ENCODE data around the gene NEUROD2.

Gene NEUROD2

GRCh38 chr17:39640591-39641031 lies 32.9 kb upstream of the NEUROD2 start:
- Mint-ChIP-seq H3K27me3 (no peaks in the 10 kb centered on the region), H3K36me3 (peaks cover 14% of the 10 kb centered on the region), H3K9me3 (no peaks in the 10 kb centered on the region), H3K4me3 (no peak overlapping the region), H3K4me1 (peaks cover 62% of the 10 kb centered on the region), H3K27ac (no peak overlapping the region)
- CTCF ChIA-PET = interaction anchor here (1.5 to 18.2 kb wide), 3 partner anchors 10 to 18 kb away, joined by 5 to 200 read pairs (median 21); no protein-coding TSS in a partner anchor
- DNase-seq = no peak

DNA sequence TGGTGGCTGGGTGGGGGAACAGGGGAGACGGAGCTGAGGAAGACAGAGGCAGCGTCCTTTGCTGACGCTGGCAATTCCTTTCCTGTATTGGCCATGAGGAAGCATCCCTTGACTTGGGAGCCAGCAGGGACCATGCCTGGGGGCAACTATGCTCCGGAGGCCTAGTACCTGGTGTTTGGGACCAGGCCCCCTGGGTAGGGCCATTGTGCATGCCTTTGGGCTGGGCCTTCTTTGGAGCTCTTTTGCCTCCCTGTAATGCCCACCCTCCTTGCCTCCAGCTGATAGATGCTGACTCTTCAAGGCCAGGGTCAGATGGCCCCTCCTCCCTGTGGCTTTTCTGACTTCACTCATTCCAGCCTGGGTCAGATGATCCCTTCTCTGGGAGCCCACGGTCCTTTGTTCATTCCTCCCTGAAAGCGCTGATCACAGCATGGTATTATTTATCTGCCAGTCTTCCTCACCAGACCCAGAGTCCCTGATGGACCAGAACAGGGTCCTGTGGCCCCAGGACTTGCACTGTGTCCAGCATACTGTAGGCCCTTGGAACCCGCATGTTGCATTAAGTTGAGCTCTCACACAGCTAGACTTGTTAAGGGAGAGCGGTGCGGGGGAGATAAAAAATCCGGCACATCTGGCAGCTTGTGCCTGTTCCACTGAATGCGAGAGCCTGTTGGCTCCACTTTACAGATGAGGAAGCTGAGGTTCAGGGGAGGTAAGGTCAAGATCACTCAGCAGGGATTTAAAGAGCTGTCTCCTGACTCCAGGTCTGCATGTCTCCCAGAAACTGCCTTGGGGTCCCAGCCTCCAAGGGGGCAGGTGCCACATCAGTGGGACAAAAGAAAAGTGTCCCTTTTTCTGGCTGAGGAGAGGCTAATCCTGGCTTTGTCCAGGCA lies 32.1 kb upstream of the NEUROD2 start:
- H3K27ac Mint-ChIP-seq = no peak overlapping the region
- no peaks in the 10 kb centered on the region for H3K27me3 Mint-ChIP-seq
- no peak overlapping the region for H3K4me3 Mint-ChIP-seq
- H3K36me3 Mint-ChIP-seq = peaks cover 13% of the 10 kb centered on the region
- H3K4me1 Mint-ChIP-seq = peaks cover 64% of the 10 kb centered on the region
- no peaks in the 10 kb centered on the region for H3K9me3 Mint-ChIP-seq
- no peak for DNase-seq
- CTCF ChIA-PET = interaction anchor here (1.5 to 18.2 kb wide), 3 partner anchors 9 to 18 kb away, joined by 5 to 200 read pairs (median 21); no protein-coding TSS in a partner anchor

GRCh38 chr17:39639043-39639442 lies 31.3 kb upstream of the NEUROD2 start:
- DNase-seq = no peak
- Mint-ChIP-seq H3K36me3 (peaks cover 13% of the 10 kb centered on the region), H3K27me3 (peaks cover 4% of the 10 kb centered on the region), H3K27ac (no peak overlapping the region), H3K4me1 (peaks cover 64% of the 10 kb centered on the region), H3K9me3 (no peaks in the 10 kb centered on the region), H3K4me3 (peak overlapping the region; percentile 22)
- CTCF ChIA-PET = interaction anchor here (1.5 to 18.2 kb wide), 3 partner anchors 8 to 17 kb away, joined by 5 to 200 read pairs (median 21); no protein-coding TSS in a partner anchor

GRCh38 chr17:39638317-39638716 lies 30.6 kb upstream of the NEUROD2 start:
- DNase-seq = no peak
- CTCF ChIA-PET = interaction anchor here (1.2 to 18.2 kb wide), 3 partner anchors 16 to 37 kb away, joined by 3 to 200 read pairs (median 7); no protein-coding TSS in a partner anchor
- Mint-ChIP-seq H3K27ac (no peak overlapping the region), H3K4me1 (peaks cover 61% of the 10 kb centered on the region), H3K27me3 (peaks cover 9% of the 10 kb centered on the region), H3K36me3 (peaks cover 13% of the 10 kb centered on the region), H3K9me3 (no peaks in the 10 kb centered on the region), H3K4me3 (peak overlapping the region; percentile 83)

GRCh38 chr17:39636927-39637736 lies 29.4 kb upstream of the NEUROD2 start, which contains the start of gene STARD3:
TSS of gene STARD3 (plus strand) at chr17:39637144. CDS start at chr17:39653532, 16,388 bp downstream.
- CTCF ChIA-PET = interaction anchor here (0.7 to 18.2 kb wide), 6 partner anchors 15 to 71 kb away, joined by 3 to 200 read pairs (median 3); no protein-coding TSS in a partner anchor
- peaks cover 20% of the 10 kb centered on the region for H3K27me3 Mint-ChIP-seq
- H3K4me3 Mint-ChIP-seq = peak within 1 kb of the TSS; percentile 83
- H3K27ac Mint-ChIP-seq = peak within 1 kb of the TSS; percentile 77
- H3K4me1 Mint-ChIP-seq = peaks cover 52% of the 10 kb centered on the region
- H3K36me3 Mint-ChIP-seq = peaks cover 9% of the 10 kb centered on the region
- H3K9me3 Mint-ChIP-seq = no peaks in the 10 kb centered on the region
- DNase-seq = peak; percentile 96

DNA sequence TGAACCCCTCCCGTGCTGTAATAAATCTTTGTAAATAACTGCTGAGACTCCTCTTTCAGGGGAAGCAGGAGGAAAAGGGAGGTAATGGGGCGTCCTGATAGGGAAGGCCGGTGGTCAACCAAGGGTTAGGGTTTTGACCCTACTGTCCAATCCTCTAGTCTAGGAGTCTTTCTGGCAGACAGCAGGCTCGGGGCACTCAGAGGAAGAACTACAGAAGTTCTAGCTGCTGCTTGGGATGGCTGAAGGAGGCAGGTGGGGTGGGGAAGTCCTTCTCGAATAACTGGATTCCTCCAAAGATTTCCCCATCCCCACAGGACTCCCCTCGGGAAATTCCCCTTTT lies 28.8 kb upstream of the NEUROD2 start:
- no peaks in the 10 kb centered on the region for H3K9me3 Mint-ChIP-seq
- peaks cover 53% of the 10 kb centered on the region for H3K4me1 Mint-ChIP-seq

GRCh38 chr17:39635614-39636176 lies 28.0 kb upstream of the NEUROD2 start:
- CTCF ChIA-PET = interaction anchor here (1.2 to 6.8 kb wide), 5 partner anchors 11 to 70 kb away, joined by 3 to 56 read pairs (median 12); no protein-coding TSS in a partner anchor
- DNase-seq = no peak
- Mint-ChIP-seq H3K36me3 (peaks cover 9% of the 10 kb centered on the region), H3K27ac (no peak overlapping the region), H3K27me3 (peaks cover 34% of the 10 kb centered on the region), H3K9me3 (no peaks in the 10 kb centered on the region), H3K4me1 (peaks cover 55% of the 10 kb centered on the region), H3K4me3 (peak overlapping the region; percentile 19)

More for the DNA sequence above, 28.8 kb upstream of the NEUROD2 start:
- peaks cover 26% of the 10 kb centered on the region for H3K27me3 Mint-ChIP-seq
- peak overlapping the region; percentile 77 for H3K27ac Mint-ChIP-seq
- H3K36me3 Mint-ChIP-seq = peaks cover 9% of the 10 kb centered on the region
- CTCF ChIA-PET = interaction anchor here (0.7 to 1.2 kb wide), 3 partner anchors 15 to 71 kb away, joined by 3 read pairs; no protein-coding TSS in a partner anchor
- no peak for DNase-seq
- H3K4me3 Mint-ChIP-seq = peak overlapping the region; percentile 83

DNA sequence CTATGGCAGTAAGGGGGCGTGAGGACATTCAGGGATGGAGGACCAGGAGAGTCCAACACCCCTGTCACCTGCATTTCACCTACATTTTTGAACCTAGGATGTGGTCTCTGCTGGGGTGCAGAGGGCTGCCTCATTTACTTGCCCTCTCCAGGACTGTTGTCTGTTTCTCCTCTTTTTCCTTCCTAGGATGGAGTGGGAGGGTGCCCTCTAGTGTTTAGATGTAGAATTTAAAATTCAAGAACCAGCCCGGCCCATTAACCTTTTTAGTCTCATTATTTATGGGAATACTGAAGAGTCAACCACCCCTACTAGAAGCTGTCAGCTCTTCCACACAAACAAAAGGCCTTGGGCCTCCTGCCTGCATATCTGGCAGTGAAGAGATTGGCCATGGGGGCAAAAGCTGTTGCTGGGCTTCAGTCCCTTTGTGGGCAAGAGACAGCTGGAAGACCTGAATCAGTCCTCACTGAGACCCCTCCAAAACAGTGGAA lies 26.7 kb upstream of the NEUROD2 start:
- DNase-seq = peak; percentile 34
- peaks cover 47% of the 10 kb centered on the region for H3K27me3 Mint-ChIP-seq
- H3K36me3 Mint-ChIP-seq = peaks cover 7% of the 10 kb centered on the region
- no peak overlapping the region for H3K27ac Mint-ChIP-seq
- peaks cover 46% of the 10 kb centered on the region for H3K4me1 Mint-ChIP-seq
- H3K9me3 Mint-ChIP-seq = no peaks in the 10 kb centered on the region
- H3K4me3 Mint-ChIP-seq = no peak overlapping the region
- CTCF ChIA-PET = interaction anchor here (0.8 to 6.8 kb wide), 8 partner anchors 9 to 110 kb away, joined by 3 to 56 read pairs (median 8); no protein-coding TSS in a partner anchor

- no peaks in the 10 kb centered on the region for H3K9me3 Mint-ChIP-seq
- no peak for DNase-seq
- no peak overlapping the region for H3K4me3 Mint-ChIP-seq
- H3K27me3 Mint-ChIP-seq = peaks cover 55% of the 10 kb centered on the region
- CTCF ChIA-PET = interaction anchor here (0.7 to 6.8 kb wide), 10 partner anchors 8 to 262 kb away, joined by 3 to 56 read pairs (median 4); partner anchors contain the start of gene PNMT
- peaks cover 3% of the 10 kb centered on the region for H3K36me3 Mint-ChIP-seq
- no peak overlapping the region for H3K27ac Mint-ChIP-seq
- peaks cover 38% of the 10 kb centered on the region for H3K4me1 Mint-ChIP-seq
Observed at GRCh38 chr17:39633570-39634183, 26.0 kb upstream of the NEUROD2 start.

- Mint-ChIP-seq H3K4me3 (no peak overlapping the region), H3K27ac (no peak overlapping the region), H3K9me3 (no peaks in the 10 kb centered on the region), H3K27me3 (peaks cover 68% of the 10 kb centered on the region), H3K4me1 (peaks cover 26% of the 10 kb centered on the region), H3K36me3 (no peaks in the 10 kb centered on the region)
- CTCF ChIA-PET = interaction anchor here (1.1 to 6.8 kb wide), 6 partner anchors 8 to 36 kb away, joined by 3 to 56 read pairs (median 19); partner anchors contain the start of gene PNMT
- no peak for DNase-seq
Observed at GRCh38 chr17:39632153-39632941, 24.6 kb upstream of the NEUROD2 start.

- Mint-ChIP-seq H3K36me3 (no peaks in the 10 kb centered on the region), H3K27me3 (peaks cover 77% of the 10 kb centered on the region), H3K4me1 (peaks cover 27% of the 10 kb centered on the region), H3K27ac (no peak overlapping the region), H3K9me3 (no peaks in the 10 kb centered on the region), H3K4me3 (no peak overlapping the region)
- CTCF ChIA-PET = interaction anchor here (0.6 to 6.8 kb wide), 7 partner anchors 8 to 346 kb away, joined by 3 to 55 read pairs (median 6); no protein-coding TSS in a partner anchor
- DNase-seq = no peak
Observed at GRCh38 chr17:39631403-39631802, 23.7 kb upstream of the NEUROD2 start.

- Mint-ChIP-seq H3K27me3 (peaks cover 92% of the 10 kb centered on the region), H3K27ac (no peak overlapping the region), H3K4me3 (no peak overlapping the region), H3K4me1 (peaks cover 22% of the 10 kb centered on the region), H3K9me3 (no peaks in the 10 kb centered on the region), H3K36me3 (no peaks in the 10 kb centered on the region)
- DNase-seq = no peak
- CTCF ChIA-PET = interaction anchor here (0.6 to 6.8 kb wide), 5 partner anchors 9 to 573 kb away, joined by 4 to 55 read pairs (median 6); no protein-coding TSS in a partner anchor
Observed at GRCh38 chr17:39629898-39630297, 22.2 kb upstream of the NEUROD2 start.
